Eye (tissue), 1 donor: ENCODE measurements around the gene SLC35E1.
"Not testable (repeated sequence)": the region's sequence is repeated elsewhere in the genome, so short reads cannot be mapped to it uniquely, and the experiment has no call there.

ENCODE experiments used
- DNase-seq: peaks from one replicate; pipeline ENCODE4 v3.0.0-alpha.2; 2015

The SLC35E1 gene

DNA sequence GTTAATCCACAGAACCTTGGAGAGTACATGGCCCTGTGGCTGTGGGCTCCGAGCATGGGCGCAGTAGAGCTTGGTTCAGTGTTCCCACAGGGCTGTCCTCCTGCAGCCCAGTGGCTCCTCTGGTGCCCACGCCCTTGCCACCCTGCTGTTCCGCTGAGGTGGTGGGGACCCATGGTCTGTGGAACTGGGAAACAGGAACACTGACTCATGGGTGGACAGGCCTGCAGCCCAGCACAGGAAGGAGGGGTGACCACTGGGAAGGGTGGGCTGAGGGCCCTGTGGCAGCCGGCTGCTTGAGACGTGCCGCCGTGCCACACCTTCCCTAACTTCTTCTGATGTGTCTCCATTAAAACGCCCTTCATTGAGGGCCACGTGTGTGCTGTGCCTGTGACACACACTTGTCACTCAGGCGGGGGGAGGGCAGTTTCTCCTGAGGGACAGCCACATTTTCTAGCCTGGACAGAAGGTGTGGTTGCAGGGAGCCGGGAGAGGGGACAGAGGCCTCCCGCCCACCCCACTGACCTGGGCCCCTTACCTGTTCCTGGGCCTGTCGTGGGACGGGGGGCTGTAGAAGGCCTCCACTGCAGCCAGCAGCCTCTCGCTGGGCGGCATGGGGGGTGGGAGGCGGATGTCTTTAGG is 51.1 kb downstream of the SLC35E1 start:
- DNase-seq = no peak

- no peak for DNase-seq
Measured at GRCh38 chr19:16520074-16520973, 51.9 kb downstream of the SLC35E1 start.

DNA sequence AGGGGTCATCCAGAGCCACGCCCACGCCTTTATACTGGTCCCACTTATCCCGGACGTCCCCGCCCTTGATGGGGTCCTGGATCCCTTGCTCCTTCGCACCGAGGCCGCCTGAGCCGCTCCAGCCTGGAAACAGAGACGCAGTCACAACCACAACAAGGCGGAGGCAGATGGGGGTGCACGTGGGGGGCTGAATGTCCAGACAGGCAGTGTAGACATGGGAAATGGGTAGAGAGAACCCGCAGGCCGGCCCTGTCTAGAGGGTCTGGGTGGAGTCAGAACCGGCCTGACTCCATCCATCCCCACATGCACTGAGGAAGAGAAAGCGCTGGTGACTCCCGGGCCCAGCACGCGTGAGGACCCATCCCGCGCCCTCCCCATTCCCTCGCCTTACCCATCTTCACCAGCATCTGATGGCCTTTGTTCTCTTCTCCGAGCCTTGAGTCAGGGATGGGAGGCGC is 53.0 kb downstream of the SLC35E1 start:
- no peak for DNase-seq

DNA sequence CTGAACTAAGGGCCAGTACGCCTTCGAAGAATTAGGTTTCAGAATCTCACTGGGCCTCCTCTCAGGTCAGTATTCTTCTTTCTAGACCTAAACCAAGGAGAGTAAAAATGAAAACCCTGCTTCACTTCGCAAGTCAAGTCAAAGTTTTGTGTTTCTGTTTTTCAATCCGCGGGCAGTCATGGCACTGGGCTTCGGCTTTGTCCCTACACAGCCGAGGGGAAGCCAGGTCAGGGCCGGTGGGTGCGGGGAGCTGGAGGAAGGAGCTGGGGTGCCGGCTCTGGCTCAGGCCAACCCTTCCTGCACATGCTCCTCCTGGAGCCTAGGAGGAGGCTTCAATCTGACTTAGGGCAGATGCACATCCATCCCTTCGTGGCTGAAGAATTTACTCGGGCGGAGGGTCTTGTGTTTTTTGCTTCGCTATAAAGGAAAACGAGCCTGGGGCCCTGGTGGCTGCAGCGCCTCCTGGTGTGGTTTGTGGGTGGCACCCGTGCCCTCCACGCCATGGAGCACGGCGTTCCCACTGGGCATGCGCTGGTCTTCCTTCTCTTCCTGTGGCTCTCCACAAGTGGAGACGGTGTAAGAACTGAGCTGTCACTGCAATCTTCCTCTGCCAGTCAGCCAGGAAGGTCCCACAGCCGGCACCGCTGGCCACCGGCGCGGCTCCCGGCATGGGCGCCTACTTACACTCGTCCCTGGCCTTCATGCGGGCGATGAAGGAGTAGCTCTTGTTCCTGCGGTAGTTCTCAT is 53.6 kb downstream of the SLC35E1 start:
- DNase-seq = no peak

DNA sequence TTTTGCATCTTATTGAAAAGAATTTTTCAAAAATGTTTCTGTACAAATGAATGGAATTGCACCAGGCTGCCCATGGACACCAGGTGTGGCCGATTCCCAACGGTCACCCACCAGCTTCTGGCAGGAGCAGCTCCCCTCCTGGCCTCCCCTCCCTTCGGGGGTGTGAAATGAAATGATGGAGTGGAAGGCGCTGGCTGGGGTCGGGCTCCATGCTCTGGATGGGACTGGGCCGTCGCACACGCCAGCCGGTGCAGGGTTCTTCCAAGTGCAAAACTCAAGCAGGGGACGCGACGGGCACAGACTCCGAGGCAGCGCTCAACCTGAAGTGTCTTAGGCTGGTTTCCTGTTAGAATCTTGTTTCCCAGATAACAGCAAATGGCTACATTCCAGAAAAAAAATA is 54.2 kb downstream of the SLC35E1 start:
- DNase-seq = no peak

DNA sequence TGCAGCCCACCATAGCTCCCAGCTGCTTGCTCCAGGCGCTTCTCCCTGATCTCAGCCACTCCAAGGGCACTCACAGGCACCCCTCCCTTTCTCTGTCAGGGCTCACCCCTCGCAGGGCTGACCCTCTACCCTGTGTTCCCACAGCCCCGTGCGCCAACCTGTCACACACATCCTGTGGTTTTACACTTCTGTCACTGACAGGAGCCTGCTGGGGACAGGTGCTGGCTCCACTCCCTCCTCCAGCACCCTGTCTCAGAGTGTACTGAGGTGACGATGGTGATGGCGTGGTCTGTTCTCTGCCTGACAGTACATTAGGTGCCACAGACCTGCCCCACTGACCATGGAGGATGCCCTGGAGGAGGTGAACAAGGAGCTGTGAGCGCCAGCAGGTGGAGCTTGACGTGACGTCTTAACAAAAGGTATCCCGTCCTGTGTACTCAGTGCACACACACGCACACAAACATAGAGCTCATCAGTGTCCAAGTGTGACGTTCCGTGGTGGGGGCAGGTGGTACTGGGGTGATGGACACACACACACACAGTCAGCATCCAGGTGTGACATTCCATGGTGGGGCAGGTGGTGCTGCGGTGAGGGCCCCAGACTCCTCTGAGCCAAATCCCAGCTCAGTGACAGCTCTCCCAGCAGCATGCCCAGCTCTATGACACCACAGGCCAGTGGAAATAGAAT is 55.1 kb downstream of the SLC35E1 start:
- DNase-seq = no peak

- no peak for DNase-seq
Measured at GRCh38 chr19:16516381-16516780, 55.8 kb downstream of the SLC35E1 start.

GRCh38 chr19:16514383-16515019 is 57.7 kb downstream of the SLC35E1 start:
- DNase-seq = no peak

GRCh38 chr19:16512611-16513010 is 59.6 kb downstream of the SLC35E1 start:
- not testable (repeated sequence) for DNase-seq

- DNase-seq = peak; percentile 10
Measured at GRCh38 chr19:16509141-16510061, 62.8 kb downstream of the SLC35E1 start.

DNA sequence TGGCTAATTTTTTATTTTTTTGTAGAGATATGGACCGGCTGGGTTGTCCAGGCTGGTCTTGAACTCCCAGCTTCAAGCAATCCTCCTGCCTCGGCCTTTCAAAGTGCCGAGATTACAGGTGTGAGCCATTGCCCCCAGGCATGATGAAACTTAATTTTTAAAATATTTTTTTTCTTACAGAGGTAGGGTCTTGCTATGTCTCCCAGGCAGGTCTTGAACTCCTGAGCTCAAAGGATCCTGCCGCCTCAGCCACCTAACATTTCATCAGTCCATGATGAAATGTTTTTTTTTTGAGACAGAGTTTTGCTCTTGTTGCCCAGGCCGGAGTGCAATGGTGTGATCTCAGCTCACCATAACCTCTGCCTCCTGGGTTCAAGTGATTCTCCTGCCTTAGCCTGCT is 63.7 kb downstream of the SLC35E1 start:
- DNase-seq = no peak

DNA sequence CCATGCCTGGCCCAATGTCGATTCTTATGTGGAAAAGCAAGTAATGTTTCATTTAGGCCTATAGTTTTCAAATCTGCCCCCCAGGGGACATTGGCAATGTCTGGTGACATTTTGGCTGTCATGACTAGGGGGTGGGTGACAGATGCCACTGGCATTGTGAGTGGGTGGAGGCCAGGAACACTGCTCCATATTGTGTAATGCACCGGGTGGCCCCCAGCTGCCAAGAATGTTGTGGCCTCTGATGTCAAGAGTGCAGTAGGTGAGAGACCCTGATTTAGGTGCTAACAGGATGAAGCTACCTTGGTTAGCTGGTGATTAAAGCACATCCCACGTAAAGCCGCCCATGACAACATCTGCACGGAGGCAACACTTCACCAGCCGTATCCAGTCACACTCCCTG is 65.3 kb downstream of the SLC35E1 start:
- DNase-seq = no peak

- DNase-seq = not testable (repeated sequence)
Measured at GRCh38 chr19:16506161-16506560, 66.1 kb downstream of the SLC35E1 start.

- DNase-seq = no peak
Measured at GRCh38 chr19:16504271-16504670, 67.9 kb downstream of the SLC35E1 start.
